Measurements from ENCODE around the gene CCDC69. TPM values are rescaled to one million over a fixed set of nuclear protein-coding genes. Genes with fewer than 3 reads are reported as not detected.
"Not testable (repeated sequence)": the region's sequence is repeated elsewhere in the genome, so short reads cannot be mapped to it uniquely, and the experiment has no call there.

The CCDC69 gene
- total RNA-seq, 2 donors from 2014 or later, result 59.6 to 98.5 TPM

GRCh38 chr5:151239237-151239861 is 15.5 kb upstream of the CCDC69 start:
- H3K9me3 Mint-ChIP-seq, result no peaks in the 10 kb centered on the region
- DNase-seq (ENCODE audit: low spot score) (peak; percentile 78), ATAC-seq (peak; percentile 74 to 84)
- peaks cover 20 to 22% of the 10 kb centered on the region in 2 donors for H3K4me1 Mint-ChIP-seq (ENCODE audit: low read depth in 2 of 2)
- no peak overlapping the region for H3K4me3 Mint-ChIP-seq
- H3K36me3 Mint-ChIP-seq, result no peaks in the 10 kb centered on the region
- H3K27ac Mint-ChIP-seq, result no peak overlapping the region
- H3K27me3 Mint-ChIP-seq, result peaks cover 0 to under 1% of the 10 kb centered on the region in 2 donors

- Mint-ChIP-seq H3K9me3 (no peaks in the 10 kb centered on the region), H3K27me3 (no peaks in the 10 kb centered on the region), H3K4me3 (no peak overlapping the region), H3K4me1 (ENCODE audit: low read depth in 2 of 2) (peaks cover 14 to 18% of the 10 kb centered on the region in 2 donors), H3K27ac (no peak overlapping the region), H3K36me3 (no peaks in the 10 kb centered on the region)
- DNase-seq (ENCODE audit: low spot score), result no peak
- no peak for ATAC-seq
Observed at GRCh38 chr5:151238303-151238741, 14.4 kb upstream of the CCDC69 start.

- Mint-ChIP-seq H3K36me3 (no peaks in the 10 kb centered on the region), H3K27me3 (no peaks in the 10 kb centered on the region), H3K4me1 (ENCODE audit: low read depth in 2 of 2) (peaks cover 12 to 18% of the 10 kb centered on the region in 2 donors), H3K4me3 (no peak overlapping the region), H3K9me3 (no peaks in the 10 kb centered on the region), H3K27ac (no peak overlapping the region)
- ATAC-seq, result no peak
- no peak for DNase-seq (ENCODE audit: low spot score)
Observed at GRCh38 chr5:151237685-151238084, 13.8 kb upstream of the CCDC69 start.

GRCh38 chr5:151236888-151237287 is 13.0 kb upstream of the CCDC69 start:
- no peaks in the 10 kb centered on the region for H3K27me3 Mint-ChIP-seq
- H3K36me3 Mint-ChIP-seq, result no peaks in the 10 kb centered on the region
- no peak for DNase-seq (ENCODE audit: low spot score)
- ATAC-seq, result no peak
- peaks cover 12 to 18% of the 10 kb centered on the region in 2 donors for H3K4me1 Mint-ChIP-seq (ENCODE audit: low read depth in 2 of 2)
- H3K27ac Mint-ChIP-seq, result no peak overlapping the region
- H3K4me3 Mint-ChIP-seq, result no peak overlapping the region
- H3K9me3 Mint-ChIP-seq, result no peaks in the 10 kb centered on the region

GRCh38 chr5:151235239-151235571 is 11.3 kb upstream of the CCDC69 start:
- H3K27ac Mint-ChIP-seq, result peak overlapping the region in 1 of 2 donors; percentile 42

GRCh38 chr5:151234476-151235238 is 10.8 kb upstream of the CCDC69 start:
- Mint-ChIP-seq H3K27ac (peak overlapping the region; percentile 26 to 42), H3K36me3 (no peaks in the 10 kb centered on the region), H3K4me1 (ENCODE audit: low read depth in 2 of 2) (peaks cover 12 to 18% of the 10 kb centered on the region in 2 donors), H3K4me3 (no peak overlapping the region), H3K27me3 (no peaks in the 10 kb centered on the region), H3K9me3 (no peaks in the 10 kb centered on the region)
- peak; percentile 77 to 84 for ATAC-seq
- no peak for DNase-seq (ENCODE audit: low spot score)

More at GRCh38 chr5:151235239-151235571, 11.3 kb upstream of the CCDC69 start:
- not testable (repeated sequence) for H3K36me3 Mint-ChIP-seq; DNase-seq (ENCODE audit: low spot score); H3K9me3 Mint-ChIP-seq; H3K4me3 Mint-ChIP-seq; H3K27me3 Mint-ChIP-seq; ATAC-seq
- H3K4me1 Mint-ChIP-seq (ENCODE audit: low read depth in 2 of 2), result peaks cover 12 to 18% of the 10 kb centered on the region in 2 donors

GRCh38 chr5:151233616-151234085 is 9.8 kb upstream of the CCDC69 start:
- DNase-seq (ENCODE audit: low spot score) (no peak), ATAC-seq (no peak)
- Mint-ChIP-seq H3K27me3 (peaks cover 0 to 3% of the 10 kb centered on the region in 2 donors), H3K36me3 (no peaks in the 10 kb centered on the region), H3K9me3 (no peaks in the 10 kb centered on the region), H3K4me3 (no peak overlapping the region), H3K27ac (no peak overlapping the region), H3K4me1 (ENCODE audit: low read depth in 2 of 2) (peaks cover 12 to 14% of the 10 kb centered on the region in 2 donors)

GRCh38 chr5:151231359-151231758 is 7.5 kb upstream of the CCDC69 start:
- no peaks in the 10 kb centered on the region for H3K36me3 Mint-ChIP-seq
- peaks cover 0 to 3% of the 10 kb centered on the region in 2 donors for H3K27me3 Mint-ChIP-seq
- H3K4me1 Mint-ChIP-seq (ENCODE audit: low read depth in 2 of 2), result peaks cover 12% of the 10 kb centered on the region in 2 donors
- H3K4me3 Mint-ChIP-seq, result no peak overlapping the region
- no peaks in the 10 kb centered on the region for H3K9me3 Mint-ChIP-seq
- DNase-seq (ENCODE audit: low spot score), result no peak
- no peak overlapping the region for H3K27ac Mint-ChIP-seq
- ATAC-seq, result no peak

GRCh38 chr5:151230048-151230680 is 6.3 kb upstream of the CCDC69 start:
- Mint-ChIP-seq H3K4me1 (ENCODE audit: low read depth in 2 of 2) (peaks cover 11 to 16% of the 10 kb centered on the region in 2 donors), H3K4me3 (no peak overlapping the region), H3K36me3 (no peaks in the 10 kb centered on the region), H3K27ac (peak overlapping the region in 1 of 2 donors; percentile 50), H3K27me3 (peaks cover 0 to 3% of the 10 kb centered on the region in 2 donors), H3K9me3 (no peaks in the 10 kb centered on the region)
- ATAC-seq, result no peak
- DNase-seq (ENCODE audit: low spot score), result no peak

GRCh38 chr5:151228986-151229385 is 5.1 kb upstream of the CCDC69 start:
- Mint-ChIP-seq H3K4me3 (no peak overlapping the region), H3K4me1 (ENCODE audit: low read depth in 2 of 2) (peaks cover 8 to 13% of the 10 kb centered on the region in 2 donors), H3K27ac (no peak overlapping the region), H3K27me3 (peaks cover 0 to 3% of the 10 kb centered on the region in 2 donors), H3K36me3 (no peaks in the 10 kb centered on the region), H3K9me3 (no peaks in the 10 kb centered on the region)
- DNase-seq (ENCODE audit: low spot score) (no peak), ATAC-seq (no peak)

- peaks cover 0 to 3% of the 10 kb centered on the region in 2 donors for H3K27me3 Mint-ChIP-seq
- ATAC-seq, result no peak
- H3K9me3 Mint-ChIP-seq, result no peaks in the 10 kb centered on the region
- DNase-seq (ENCODE audit: low spot score), result no peak
- H3K36me3 Mint-ChIP-seq, result no peaks in the 10 kb centered on the region
- no peak overlapping the region for H3K4me3 Mint-ChIP-seq
- peaks cover 8 to 12% of the 10 kb centered on the region in 2 donors for H3K4me1 Mint-ChIP-seq (ENCODE audit: low read depth in 2 of 2)
- no peak overlapping the region for H3K27ac Mint-ChIP-seq
Observed at GRCh38 chr5:151227918-151228447, 4.1 kb upstream of the CCDC69 start.

- Mint-ChIP-seq H3K9me3 (no peaks in the 10 kb centered on the region), H3K4me3 (peak overlapping the region; percentile 87), H3K4me1 (ENCODE audit: low read depth in 2 of 2) (peaks cover 31 to 37% of the 10 kb centered on the region in 2 donors), H3K27me3 (peaks cover 0 to 3% of the 10 kb centered on the region in 2 donors), H3K36me3 (peaks cover 6% of the 10 kb centered on the region), H3K27ac (peak overlapping the region; percentile 94 to 98)
- DNase-seq (ENCODE audit: low spot score) (peak; percentile 10), ATAC-seq (no peak)
Observed at GRCh38 chr5:151225475-151225874, 1.6 kb upstream of the CCDC69 start.

GRCh38 chr5:151225071-151225470 is 1.2 kb upstream of the CCDC69 start:
- H3K4me3 Mint-ChIP-seq, result peak overlapping the region; percentile 87
- no peaks in the 10 kb centered on the region for H3K9me3 Mint-ChIP-seq
- no peak for DNase-seq (ENCODE audit: low spot score)
- H3K4me1 Mint-ChIP-seq (ENCODE audit: low read depth in 2 of 2), result peaks cover 35 to 41% of the 10 kb centered on the region in 2 donors
- H3K36me3 Mint-ChIP-seq, result peaks cover 7% of the 10 kb centered on the region
- ATAC-seq, result no peak
- H3K27ac Mint-ChIP-seq, result peak overlapping the region; percentile 94 to 98
- H3K27me3 Mint-ChIP-seq, result peaks cover 0 to 3% of the 10 kb centered on the region in 2 donors
